K562 (cell line): Measurements from ENCODE around the gene TMEM184B. TPM values are rescaled to one million over a fixed set of nuclear protein-coding genes. Genes with fewer than 3 reads are reported as not detected.

Experiments used
- DMBX1 ChIP-seq: fragments of 250-450 bp; sonication (Bioruptor Pico); IDR thresholded peaks from 2 replicates; pipeline ENCODE4 v1.8.0; 2022; ENCODE audit warnings: inconsistent platforms, mild to moderate bottlenecking, moderate library complexity, borderline replicate concordance
- LCOR ChIP-seq: sonication (generic); formaldehyde crosslinking; IDR thresholded peaks from 2 replicates; pipeline ENCODE4 v1.8.0; 2022; ENCODE audit warnings: mild to moderate bottlenecking, missing genetic modification reagents
- SMAD4 ChIP-seq: fragments of 250-450 bp; sonication (Bioruptor Pico); conservative IDR thresholded peaks from 2 replicates; pipeline ENCODE4 v1.8.0; 2021; ENCODE audit warnings: inconsistent platforms, mild to moderate bottlenecking, moderate library complexity
- ZBTB1 ChIP-seq: sonication (generic); formaldehyde crosslinking; IDR thresholded peaks from 2 replicates; pipeline ENCODE4 v1.8.1; 2023; ENCODE audit warnings: missing genetic modification reagents, low read depth, mild to moderate bottlenecking, borderline replicate concordance
- ZNF12 ChIP-seq: sonication (generic); formaldehyde crosslinking; IDR thresholded peaks from 2 replicates; pipeline ENCODE4 v1.4.0; 2020; ENCODE audit warnings: mild to moderate bottlenecking, missing genetic modification reagents
- ZNF175 ChIP-seq: fragments of 200-800 bp; sonication (Bioruptor generic); IDR thresholded peaks from 2 replicates; pipeline ENCODE4 v1.6.1; 2016; ENCODE audit warnings: low read depth, mild to moderate bottlenecking, missing genetic modification characterization, missing compliant biosample characterization
- ZNF184 ChIP-seq: sonication (generic); formaldehyde crosslinking; IDR thresholded peaks from 2 replicates; pipeline ENCODE4 v1.5.0; 2020; ENCODE audit warnings: missing genetic modification reagents
- ZNF444 ChIP-seq: fragments of 250-450 bp; sonication (Bioruptor Pico); IDR thresholded peaks from 2 replicates; pipeline ENCODE4 v1.4.0; 2020; ENCODE audit warnings: mild to moderate bottlenecking, moderate library complexity
- polyA plus RNA-seq, 8 experiments: library from polyadenylated mRNA; depleted of rRNA in 4 of 8; stranded (reverse) in 5 of 8; unstranded in 3 of 8; fragments of >200 nt; fragmentation: Nextera tagmentation in 2 of 8; fragmentation: Illumina TruSeq in 1 of 8; extraction: Ambion mirVana in 2 of 8; extraction: Trizol in 1 of 8; gene quantifications; 2 replicates each; pipeline versions ENCODE4 v1.2.1 to v1.2.3, GENCODE V29; 2011 to 2014; ENCODE audit warnings: inconsistent platforms in 1 of 8, missing spikeins in 1 of 8
- total RNA-seq, 7 experiments: library from RNA; depleted of rRNA in 6 of 7; stranded (reverse); fragments of >200 nt in 6 of 7; fragmentation: Illumina TruSeq in 2 of 7; extraction: Trizol in 2 of 7; gene quantifications; 2 replicates each; pipeline versions ENCODE4 v1.2.1 to v1.2.3, GENCODE V29; 2011 to 2021; ENCODE audit warnings: low replicate concordance in 1 of 7
- TF ChIP-seq, protein P1 (sequence below): sonication (generic); formaldehyde crosslinking; IDR thresholded peaks from 2 replicates; pipeline ENCODE4 v1.9.0; 2022; ENCODE audit warnings: mild to moderate bottlenecking, missing genetic modification reagents
- TF ChIP-seq, protein P2 (sequence below): sonication (generic); formaldehyde crosslinking; IDR thresholded peaks from 2 replicates; pipeline ENCODE4 v1.8.0; 2022; ENCODE audit warnings: missing genetic modification reagents, mild to moderate bottlenecking, moderate library complexity, borderline replicate concordance
- TF ChIP-seq, protein P3 (sequence below): fragments of 250-450 bp; sonication (Bioruptor Pico); IDR thresholded peaks from 2 replicates; pipeline ENCODE4 v1.4.0; 2020; ENCODE audit warnings: mild to moderate bottlenecking, moderate library complexity, borderline replicate concordance
- TF ChIP-seq, protein P4 (sequence below): fragments of 250-450 bp; sonication (Bioruptor Pico); IDR thresholded peaks from 2 replicates; pipeline ENCODE4 v1.5.1; 2021; ENCODE audit warnings: mild to moderate bottlenecking
- TF ChIP-seq, protein P5 (sequence below), 3 experiments: fragments of 200-800 bp in 1 of 3; sonication (Bioruptor generic) in 1 of 3; sonication (generic) in 1 of 3; formaldehyde crosslinking in 1 of 3; IDR thresholded peaks; 2 replicates each; pipeline versions ENCODE4 v1.6.1 to v1.8.0; 2016 to 2022; ENCODE audit warnings: mild to moderate bottlenecking in 2 of 3, missing compliant biosample characterization in 2 of 3, missing genetic modification characterization in 2 of 3, missing genetic modification reagents in 1 of 3
- TF ChIP-seq, protein P6 (sequence below), 2 experiments: IDR thresholded peaks; 2 replicates each; pipeline ENCODE4 v1.6.1; 2011; ENCODE audit warnings: borderline replicate concordance in 1 of 2, control low read depth in 1 of 2, low read depth in 1 of 2, low read length in 1 of 2, mild to moderate bottlenecking in 1 of 2, mixed read lengths in 1 of 2, moderate library complexity in 1 of 2; ENCODE audit not compliant: insufficient read depth in 1 of 2, insufficient read length in 1 of 2, poor library complexity in 1 of 2, severe bottlenecking in 1 of 2; ENCODE audit errors: extremely low read depth in 1 of 2

TMEM184B gene
- total and polyA plus RNA-seq, 9 of the 15 experiments (the other 6 are each of a cell fraction or from before 2014, with no cell fraction given): 0.31 to 25.1 (median 6.2) TPM

DNA sequence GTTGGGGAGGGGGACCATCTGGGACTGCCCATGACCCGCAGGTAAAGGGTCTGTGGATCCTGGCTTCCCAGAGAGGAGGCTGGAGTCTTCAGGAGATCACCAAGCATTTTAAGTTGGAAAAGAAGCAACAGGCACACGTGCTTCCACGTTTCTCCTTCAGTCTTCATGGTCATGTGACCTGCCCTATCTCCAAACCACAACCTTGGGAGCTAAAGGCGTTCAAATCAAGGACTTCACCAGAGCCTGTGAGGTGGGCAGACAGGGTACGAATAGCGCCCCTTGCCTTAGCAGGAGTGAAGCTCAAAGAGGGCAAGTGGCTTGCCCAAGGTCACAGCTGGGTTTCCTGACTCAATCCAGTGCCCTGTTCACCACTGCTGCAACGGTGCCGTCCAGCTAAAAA is 6.7 kb downstream of the TMEM184B start (continued):
- TF ChIP-seq, protein P1, sequence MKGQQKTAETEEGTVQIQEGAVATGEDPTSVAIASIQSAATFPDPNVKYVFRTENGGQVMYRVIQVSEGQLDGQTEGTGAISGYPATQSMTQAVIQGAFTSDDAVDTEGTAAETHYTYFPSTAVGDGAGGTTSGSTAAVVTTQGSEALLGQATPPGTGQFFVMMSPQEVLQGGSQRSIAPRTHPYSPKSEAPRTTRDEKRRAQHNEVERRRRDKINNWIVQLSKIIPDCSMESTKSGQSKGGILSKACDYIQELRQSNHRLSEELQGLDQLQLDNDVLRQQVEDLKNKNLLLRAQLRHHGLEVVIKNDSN: peak; percentile 95
- TF ChIP-seq, protein P2, sequence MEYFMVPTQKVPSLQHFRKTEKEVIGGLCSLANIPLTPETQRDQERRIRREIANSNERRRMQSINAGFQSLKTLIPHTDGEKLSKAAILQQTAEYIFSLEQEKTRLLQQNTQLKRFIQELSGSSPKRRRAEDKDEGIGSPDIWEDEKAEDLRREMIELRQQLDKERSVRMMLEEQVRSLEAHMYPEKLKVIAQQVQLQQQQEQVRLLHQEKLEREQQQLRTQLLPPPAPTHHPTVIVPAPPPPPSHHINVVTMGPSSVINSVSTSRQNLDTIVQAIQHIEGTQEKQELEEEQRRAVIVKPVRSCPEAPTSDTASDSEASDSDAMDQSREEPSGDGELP: peak; percentile 48; the same call in 1 of the 2 replicates
- peak; percentile 53; the same call in 1 of the 2 replicates for TF ChIP-seq ZNF175
- 0 out of 2 replicates have a peak, but pooled peaks have one; percentile 20 for TF ChIP-seq ZBTB1 (CRISPR knock-in tag)
- TF ChIP-seq, protein P3, sequence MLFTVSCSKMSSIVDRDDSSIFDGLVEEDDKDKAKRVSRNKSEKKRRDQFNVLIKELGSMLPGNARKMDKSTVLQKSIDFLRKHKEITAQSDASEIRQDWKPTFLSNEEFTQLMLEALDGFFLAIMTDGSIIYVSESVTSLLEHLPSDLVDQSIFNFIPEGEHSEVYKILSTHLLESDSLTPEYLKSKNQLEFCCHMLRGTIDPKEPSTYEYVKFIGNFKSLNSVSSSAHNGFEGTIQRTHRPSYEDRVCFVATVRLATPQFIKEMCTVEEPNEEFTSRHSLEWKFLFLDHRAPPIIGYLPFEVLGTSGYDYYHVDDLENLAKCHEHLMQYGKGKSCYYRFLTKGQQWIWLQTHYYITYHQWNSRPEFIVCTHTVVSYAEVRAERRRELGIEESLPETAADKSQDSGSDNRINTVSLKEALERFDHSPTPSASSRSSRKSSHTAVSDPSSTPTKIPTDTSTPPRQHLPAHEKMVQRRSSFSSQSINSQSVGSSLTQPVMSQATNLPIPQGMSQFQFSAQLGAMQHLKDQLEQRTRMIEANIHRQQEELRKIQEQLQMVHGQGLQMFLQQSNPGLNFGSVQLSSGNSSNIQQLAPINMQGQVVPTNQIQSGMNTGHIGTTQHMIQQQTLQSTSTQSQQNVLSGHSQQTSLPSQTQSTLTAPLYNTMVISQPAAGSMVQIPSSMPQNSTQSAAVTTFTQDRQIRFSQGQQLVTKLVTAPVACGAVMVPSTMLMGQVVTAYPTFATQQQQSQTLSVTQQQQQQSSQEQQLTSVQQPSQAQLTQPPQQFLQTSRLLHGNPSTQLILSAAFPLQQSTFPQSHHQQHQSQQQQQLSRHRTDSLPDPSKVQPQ (CRISPR knock-in tag): 0 out of 2 replicates have a peak, but pooled peaks have one; percentile 61
- TF ChIP-seq, protein P4, sequence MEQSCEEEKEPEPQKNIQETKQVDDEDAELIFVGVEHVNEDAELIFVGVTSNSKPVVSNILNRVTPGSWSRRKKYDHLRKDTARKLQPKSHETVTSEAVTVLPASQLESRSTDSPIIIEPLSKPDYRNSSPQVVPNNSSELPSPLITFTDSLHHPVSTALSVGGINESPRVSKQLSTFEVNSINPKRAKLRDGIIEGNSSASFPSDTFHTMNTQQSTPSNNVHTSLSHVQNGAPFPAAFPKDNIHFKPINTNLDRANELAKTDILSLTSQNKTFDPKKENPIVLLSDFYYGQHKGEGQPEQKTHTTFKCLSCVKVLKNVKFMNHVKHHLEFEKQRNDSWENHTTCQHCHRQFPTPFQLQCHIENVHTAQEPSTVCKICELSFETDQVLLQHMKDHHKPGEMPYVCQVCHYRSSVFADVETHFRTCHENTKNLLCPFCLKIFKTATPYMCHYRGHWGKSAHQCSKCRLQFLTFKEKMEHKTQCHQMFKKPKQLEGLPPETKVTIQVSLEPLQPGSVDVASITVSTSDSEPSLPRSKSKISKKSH (CRISPR knock-in tag): no peak
- TF ChIP-seq SMAD4 (CRISPR knock-in tag): 0 out of 2 replicates have a peak, but pooled peaks have one; percentile 31
- peak; percentile 49; the same call in 1 of the 2 replicates for TF ChIP-seq DMBX1 (CRISPR knock-in tag)
- TF ChIP-seq ZNF184 (CRISPR knock-in tag): no peak
- TF ChIP-seq ZNF12: no peak
- TF ChIP-seq LCOR (CRISPR knock-in tag): 0 out of 2 replicates have a peak, but pooled peaks have one; percentile 45
- TF ChIP-seq, protein P5, sequence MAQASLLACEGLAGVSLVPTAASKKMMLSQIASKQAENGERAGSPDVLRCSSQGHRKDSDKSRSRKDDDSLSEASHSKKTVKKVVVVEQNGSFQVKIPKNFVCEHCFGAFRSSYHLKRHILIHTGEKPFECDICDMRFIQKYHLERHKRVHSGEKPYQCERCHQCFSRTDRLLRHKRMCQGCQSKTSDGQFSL (CRISPR knock-in tag; IDR thresholded peaks at IDR 0.05): 0 out of 2 replicates have a peak, but pooled peaks have one; percentile 33
- TF ChIP-seq, protein P5 (tag; IDR thresholded peaks at IDR 0.05): no peak
- TF ChIP-seq, protein P6, sequence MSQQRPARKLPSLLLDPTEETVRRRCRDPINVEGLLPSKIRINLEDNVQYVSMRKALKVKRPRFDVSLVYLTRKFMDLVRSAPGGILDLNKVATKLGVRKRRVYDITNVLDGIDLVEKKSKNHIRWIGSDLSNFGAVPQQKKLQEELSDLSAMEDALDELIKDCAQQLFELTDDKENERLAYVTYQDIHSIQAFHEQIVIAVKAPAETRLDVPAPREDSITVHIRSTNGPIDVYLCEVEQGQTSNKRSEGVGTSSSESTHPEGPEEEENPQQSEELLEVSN (IDR thresholded peaks at IDR 0.05; ENCODE audit: borderline replicate concordance in 1 of 2, extremely low read depth in 1 of 2, insufficient read depth in 1 of 2, insufficient read length in 1 of 2, low read depth in 1 of 2, low read length in 1 of 2, poor library complexity in 1 of 2, severe bottlenecking in 1 of 2): peak; percentile 84 to 85
- TF ChIP-seq ZNF444 (CRISPR knock-in tag): no peak
